ENCODE results near the gene TSHZ2. TPM values are rescaled to one million over a fixed set of nuclear protein-coding genes. Genes with fewer than 3 reads are reported as not detected.

TSHZ2 gene
- total RNA-seq, 1 donor from 2014 or later: 33.1 TPM

DNA sequence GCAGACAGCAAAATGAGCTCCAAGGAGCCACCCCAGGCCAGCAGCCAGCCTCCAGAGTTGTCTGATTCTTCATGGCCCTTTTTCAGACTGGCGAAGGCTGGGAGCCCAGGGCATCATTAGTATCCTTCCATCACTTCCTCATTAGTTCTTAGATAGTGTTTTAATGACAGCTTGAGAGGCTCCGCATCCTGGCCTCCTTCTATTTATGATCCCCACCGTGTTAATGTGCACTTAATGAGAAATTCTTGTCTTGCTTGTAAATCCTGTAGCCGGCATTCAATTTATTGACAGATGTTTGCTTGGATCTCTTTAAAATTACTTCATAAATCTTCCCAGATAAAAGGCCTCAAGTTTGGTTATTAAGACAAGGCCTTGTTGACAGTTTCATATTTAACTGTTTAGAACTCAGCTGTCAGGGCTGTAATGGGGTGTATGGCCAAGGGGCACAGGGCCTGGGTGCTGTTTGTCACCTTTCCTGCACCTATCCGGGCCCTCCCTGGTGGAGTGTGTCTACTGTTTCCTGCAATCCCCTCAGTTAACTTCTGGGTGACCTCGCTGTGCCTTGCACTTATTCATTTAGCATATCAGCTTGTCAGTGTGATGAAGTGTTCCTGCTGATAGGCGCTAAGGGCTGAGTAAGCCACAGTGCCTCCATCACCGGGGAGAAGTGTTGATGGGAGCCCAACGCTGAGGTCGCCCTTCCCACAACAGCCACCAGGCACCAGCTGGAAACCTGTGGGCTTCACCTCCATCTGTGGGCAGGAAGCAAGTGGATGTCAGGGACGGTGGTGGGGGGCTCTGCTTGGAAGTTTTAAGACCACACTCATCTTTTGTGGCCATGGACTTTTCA is 169.3 kb downstream of the TSHZ2 start:
- intact Hi-C loops (cut with DNase I): loop anchor here (1.0 kb wide), 1 partner anchor 42 kb away; no protein-coding TSS in a partner anchor
- ATAC-seq: no peak
- no peak for DNase-seq (ENCODE audit: low spot score)

DNA sequence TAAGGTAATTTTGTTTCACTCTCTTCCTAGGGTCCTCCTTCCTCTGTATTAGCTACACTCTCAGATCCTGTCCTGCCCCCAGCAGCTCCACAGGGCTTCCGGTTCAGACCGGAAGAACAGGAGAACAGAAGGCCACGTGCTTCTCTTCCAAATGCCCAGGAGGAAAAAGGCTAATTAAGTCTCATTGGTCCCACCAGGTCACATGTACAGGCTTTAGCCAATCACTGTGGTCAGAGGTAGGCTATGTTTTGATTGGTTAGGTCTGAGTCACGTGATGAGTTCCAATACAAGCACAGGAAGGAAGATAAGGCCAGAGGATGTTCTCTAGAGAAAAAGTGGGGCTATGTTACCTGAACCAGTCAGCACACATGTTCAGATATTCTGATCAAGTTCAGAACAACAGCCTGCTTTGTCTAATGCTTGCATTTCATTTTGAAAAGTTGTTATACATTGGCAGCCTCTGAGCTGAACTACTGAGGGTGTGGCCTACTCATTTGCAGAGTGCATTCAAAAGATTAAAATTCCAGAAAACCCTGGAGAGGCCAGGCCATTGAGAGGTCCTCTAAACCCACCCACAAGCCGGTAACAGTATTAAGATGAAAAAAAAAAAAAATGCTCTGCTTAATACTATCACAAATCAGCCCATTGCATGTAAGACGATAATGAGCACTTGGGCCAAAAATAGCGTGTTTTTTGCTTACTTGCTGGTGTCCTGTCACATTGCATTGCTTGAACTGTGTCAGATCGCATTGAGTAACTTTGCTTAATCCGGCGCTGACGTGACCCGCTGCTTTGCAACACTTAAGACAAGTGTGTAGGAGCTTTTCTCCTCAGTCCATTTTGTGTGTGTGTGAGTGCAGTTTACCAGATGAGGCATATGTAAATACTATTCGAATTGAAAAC is 170.3 kb downstream of the TSHZ2 start:
- intact Hi-C loops (cut with DNase I): no loop called here
- DNase-seq (ENCODE audit: low spot score): no peak
- ATAC-seq: peak; percentile 38

DNA sequence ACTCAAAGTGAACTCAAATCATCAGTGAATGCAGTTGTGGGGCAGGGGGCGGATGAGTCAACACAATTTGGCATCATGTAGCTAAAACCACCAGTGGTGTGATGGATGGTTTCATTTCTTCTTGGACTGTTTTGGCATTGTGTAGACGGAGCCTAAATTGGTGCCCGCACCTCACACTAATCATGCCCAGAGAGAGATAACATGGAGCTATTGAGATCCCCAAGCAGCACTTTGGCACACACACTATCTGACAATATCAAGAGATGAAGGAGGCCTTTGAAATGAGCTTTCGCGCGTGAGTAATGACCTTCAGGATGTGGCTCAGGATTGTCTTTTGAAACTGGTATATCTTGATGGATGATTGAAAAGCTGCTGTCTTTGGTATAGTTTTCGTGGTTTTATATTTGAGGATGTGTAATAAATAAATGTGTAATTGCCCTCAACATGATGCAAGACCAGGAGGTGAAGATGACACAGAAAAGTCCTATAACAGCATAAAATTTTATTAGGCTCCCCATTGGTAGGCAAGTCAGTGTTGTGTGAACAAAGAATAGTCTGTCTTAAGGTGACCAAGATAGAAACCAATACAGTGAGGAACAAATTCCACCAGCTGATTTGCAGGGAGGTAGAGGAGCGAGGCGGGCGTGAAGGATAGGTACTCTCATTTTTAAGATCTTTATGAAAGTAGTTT is 174.2 kb downstream of the TSHZ2 start:
- DNase-seq (ENCODE audit: low spot score) (no peak), ATAC-seq (no peak)
- intact Hi-C loops (cut with DNase I): no loop called here

DNA sequence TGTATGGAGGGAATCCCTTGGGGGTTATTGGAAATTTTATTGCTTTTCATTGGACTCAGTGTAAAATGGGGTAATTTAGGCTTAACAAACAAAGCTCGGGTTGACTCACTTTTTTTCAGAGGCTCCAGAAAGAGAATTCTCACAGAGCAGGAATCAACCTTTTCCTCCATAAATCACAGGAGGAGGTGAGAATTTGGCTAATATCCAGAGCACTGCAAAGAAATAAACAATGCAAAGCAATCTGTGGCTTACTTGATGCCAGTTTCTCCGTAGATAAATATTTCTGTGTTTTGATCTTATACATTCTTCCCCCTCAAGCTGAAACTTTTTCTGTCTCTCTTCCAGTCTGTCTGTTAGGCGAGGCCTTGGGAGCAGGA is 176.6 kb downstream of the TSHZ2 start:
- ATAC-seq (peak; percentile 20), DNase-seq (ENCODE audit: low spot score) (no peak)
- intact Hi-C loops (cut with DNase I): no loop called here

DNA sequence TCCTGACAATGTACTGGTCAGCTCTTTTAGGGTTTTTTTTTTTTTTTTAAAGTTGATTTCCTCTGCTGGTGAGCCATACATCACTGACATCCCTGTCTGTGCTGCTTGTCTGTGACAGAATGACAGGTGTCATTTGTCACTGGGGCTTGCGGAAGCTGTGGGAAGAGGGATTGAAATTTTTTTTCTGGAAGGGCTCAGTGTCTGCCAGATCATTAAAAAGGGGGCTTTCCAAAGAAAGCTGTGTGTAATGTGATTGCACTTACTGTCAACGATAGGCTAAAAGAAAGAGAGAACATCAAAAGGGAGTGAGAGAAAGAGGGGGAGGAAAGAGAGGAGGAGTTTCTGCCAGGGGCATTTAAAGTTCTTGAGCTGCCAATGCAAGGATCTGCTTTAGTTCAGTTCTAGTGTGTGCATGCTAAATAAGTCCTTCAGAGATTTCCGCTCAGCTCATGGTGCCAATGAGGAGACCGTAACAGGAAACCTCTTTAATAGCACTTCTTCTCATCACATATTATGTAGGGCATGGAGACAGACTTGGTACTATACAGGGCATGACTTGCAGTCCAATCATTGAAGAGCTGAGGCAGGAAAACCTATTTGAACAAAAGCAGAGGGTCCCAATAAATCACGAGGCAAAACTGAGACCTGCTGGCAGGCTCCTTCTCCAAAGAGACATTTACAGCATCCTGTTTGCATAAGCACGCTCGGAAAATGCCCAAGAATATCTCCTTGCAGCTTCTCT is 177.2 kb downstream of the TSHZ2 start:
- ATAC-seq: peak; percentile 66
- intact Hi-C loops (cut with DNase I): no loop called here
- DNase-seq (ENCODE audit: low spot score): no peak

DNA sequence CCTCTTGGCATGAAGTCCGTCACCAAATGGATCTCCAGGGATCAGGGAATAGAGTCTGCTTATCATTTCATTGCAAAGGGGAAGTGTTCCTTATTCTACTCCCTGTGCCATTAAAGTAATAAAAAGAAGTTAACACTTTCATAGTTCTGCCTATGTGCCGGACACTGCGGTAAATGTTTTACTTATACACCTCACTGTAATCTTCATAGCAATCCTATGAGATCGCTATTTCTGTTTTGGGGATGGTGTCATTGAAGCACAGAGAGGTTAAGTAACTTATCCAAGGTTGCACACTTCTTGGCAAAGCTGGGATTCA is 177.7 kb downstream of the TSHZ2 start:
- intact Hi-C loops (cut with DNase I): no loop called here
- no peak for DNase-seq (ENCODE audit: low spot score)
- ATAC-seq: no peak

DNA sequence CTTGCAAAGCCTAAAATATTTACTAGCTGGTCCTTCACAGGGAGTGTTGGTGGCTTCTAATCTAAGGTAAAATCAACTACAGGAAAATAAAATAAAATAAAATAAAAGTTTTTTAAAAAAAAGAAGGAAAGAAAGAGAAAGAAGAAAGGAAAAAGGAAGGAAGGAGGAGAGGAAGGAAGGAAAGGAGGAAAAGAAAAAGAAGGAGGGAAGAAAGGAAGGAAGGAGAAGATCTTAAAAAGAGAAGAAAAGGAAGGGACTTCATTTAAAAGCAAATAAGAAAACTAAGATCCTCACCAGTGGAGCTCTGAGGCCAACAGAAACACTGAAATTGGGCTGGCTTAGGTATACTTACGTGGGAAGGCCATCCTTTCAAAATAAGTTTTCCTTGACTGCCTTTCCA is 178.4 kb downstream of the TSHZ2 start:
- DNase-seq (ENCODE audit: low spot score) (no peak), ATAC-seq (no peak)
- intact Hi-C loops (cut with DNase I): no loop called here

DNA sequence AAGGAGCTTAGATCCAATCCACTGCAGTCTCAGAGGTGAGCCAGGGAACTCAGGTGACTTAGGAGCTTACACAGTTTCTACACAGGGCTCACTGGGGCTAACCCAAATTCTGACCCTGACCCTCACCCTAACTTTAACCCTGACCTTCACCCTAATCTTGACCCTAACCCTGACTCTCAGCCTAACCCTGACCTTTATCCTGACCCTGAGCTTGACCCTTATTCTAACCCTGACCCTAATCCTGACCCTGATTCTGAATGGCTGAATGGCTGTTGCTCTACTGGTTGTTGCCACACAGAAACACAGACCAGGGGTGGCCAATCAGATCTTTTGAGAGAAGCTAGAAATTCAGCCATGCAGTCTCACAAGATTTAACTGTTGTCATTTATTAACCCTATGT is 180.1 kb downstream of the TSHZ2 start:
- DNase-seq (ENCODE audit: low spot score) (no peak), ATAC-seq (no peak)
- intact Hi-C loops (cut with DNase I): no loop called here

DNA sequence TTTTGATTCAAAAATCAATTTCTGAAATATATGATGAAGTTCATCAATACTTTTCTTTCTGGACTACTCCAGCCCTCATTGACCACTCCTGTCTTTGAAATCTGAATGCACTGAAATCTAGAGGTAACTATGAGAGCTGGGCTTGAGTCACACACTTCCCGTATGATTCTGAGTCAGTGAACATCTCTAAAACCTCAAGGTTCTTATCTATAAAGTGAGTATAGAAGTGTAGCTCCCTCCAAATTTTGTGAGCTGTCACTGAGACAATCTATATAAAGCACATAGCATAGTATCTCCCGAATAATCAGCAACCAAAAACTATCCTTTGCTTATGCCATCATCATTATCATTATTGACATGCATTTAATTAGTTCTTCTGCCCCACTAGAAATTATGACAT is 182.4 kb downstream of the TSHZ2 start:
- DNase-seq (ENCODE audit: low spot score) (no peak), ATAC-seq (no peak)
- intact Hi-C loops (cut with DNase I): no loop called here

DNA sequence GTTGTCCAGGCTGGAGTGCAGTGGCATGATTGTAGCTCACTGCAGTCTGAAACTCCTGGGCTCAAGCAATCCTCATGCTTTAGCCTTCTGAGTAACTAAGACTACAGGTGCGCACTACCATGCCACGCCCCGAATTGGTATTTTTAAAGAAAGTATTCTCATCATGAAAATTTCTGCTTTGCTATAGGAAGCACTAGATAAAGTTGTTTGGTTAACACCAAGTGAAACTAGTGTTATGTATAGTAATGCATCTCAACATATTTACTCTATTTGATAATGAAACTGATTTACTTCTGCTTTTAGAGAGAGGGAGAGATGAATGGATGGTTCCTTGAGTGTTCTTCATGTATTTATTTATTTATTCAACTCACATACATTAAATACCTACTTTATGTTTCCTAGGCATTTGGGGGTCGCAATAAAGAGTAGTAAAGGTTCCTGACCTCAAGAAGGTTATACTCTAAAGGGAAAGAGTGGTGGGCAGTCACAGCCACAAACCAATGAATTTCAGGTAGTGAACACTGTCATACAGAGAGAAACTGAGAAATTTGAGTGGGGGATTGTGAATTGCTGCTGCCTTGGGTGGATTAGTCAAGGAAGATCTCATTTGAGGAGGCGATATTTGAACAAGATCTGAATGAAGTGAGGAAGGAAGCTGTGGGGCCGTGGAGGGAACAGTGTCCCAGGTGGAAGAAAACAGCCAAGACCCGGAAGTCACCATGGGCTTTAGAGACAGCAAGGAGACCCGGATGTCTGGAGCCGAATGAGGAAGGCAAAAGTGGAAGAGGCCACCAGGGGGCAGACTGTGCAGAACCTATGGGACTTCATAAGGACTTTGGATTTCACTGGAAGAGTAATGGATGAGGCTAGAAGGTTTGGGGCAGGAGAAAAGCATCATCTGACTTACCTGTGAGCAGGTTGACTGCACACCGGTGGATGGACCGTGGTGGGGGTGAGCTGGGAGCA is 185.6 kb downstream of the TSHZ2 start:
- intact Hi-C loops (cut with DNase I): no loop called here
- ATAC-seq: no peak
- no peak for DNase-seq (ENCODE audit: low spot score)

DNA sequence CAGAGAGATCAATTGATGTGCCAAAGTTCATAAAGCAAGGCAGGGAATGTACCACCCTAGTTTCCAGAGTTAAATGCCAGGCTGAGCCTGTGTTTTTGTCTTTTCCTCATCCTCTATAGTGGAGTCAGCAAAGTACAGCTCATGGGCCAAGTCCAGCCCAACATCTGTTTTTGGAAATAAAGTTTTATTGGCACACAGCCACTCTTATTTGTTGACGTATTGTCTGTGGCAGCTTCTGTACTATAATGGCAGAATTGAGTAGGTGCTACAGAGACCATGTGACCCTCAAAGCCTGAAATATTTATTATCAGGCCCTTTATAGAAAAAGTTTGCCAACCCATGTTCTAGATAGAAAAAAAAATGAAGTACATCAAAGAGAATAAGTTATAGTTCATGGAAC is 187.0 kb downstream of the TSHZ2 start:
- intact Hi-C loops (cut with DNase I): no loop called here
- DNase-seq (ENCODE audit: low spot score) (no peak), ATAC-seq (no peak)

DNA sequence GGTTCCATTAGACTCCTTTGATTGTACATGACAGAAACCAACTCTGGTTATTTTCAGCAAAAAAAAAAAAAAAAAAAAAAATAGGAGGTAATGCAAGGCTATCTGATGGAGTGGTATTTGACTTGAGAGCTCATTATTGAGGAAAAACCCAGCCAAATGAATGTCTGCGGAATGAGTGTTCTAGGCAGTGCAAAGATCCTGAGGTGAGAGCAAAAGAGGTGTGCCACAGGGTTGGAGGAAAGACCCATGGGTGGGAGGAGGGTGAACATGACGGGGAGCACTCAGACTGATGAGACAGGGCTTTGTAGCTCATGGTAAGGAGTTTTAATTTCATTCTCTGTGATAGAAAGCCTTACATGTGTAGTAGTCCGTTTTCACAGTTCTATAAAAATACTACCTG is 188.9 kb downstream of the TSHZ2 start:
- ATAC-seq: no peak
- intact Hi-C loops (cut with DNase I): no loop called here
- DNase-seq (ENCODE audit: low spot score): no peak

DNA sequence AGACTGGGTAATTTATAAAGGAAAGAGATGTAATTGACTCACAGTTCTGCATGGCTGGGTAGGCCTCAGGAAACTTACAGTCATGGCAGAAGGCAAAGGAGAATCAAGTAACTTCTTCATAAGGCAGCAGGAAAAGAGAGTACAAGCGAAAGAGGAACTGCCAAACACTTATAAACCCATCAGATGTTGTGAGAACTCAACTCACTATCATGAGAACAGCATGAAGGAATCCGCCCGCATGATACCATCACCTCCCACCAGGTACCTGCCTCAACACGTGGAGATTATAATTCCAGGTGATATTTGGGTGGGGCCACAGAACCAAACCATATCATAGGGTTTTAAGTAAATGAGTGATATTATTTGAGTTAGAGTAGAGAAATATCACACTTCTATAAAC is 189.3 kb downstream of the TSHZ2 start:
- ATAC-seq: no peak
- no peak for DNase-seq (ENCODE audit: low spot score)
- intact Hi-C loops (cut with DNase I): no loop called here

DNA sequence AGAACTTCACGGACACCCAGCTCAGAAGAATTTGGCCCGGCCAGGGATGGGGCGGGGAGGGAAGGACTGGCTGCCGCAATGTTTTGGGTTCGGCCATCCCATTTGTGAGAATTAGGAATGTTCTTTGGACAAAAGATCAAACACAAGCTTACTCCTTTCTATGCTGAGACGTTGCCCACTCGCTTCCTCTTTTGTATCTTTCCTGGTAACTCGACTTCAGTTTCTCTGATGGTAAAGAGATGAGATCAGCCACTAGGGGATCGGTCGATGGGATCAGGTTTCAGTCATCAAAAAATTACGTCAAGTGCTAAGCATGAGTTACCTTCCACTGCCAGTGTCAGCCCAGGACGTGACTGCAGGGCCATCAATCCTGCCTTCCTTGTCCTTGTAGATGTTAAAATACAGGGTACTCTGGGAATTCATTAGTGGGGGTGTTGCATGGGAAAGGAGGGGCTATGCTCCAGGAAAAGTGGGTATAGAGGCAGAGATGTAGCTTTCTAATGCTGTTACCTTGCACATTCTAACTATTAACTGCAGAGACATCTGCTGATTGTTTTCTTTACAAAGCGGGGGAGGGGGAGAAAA is 190.2 kb downstream of the TSHZ2 start:
- intact Hi-C loops (cut with DNase I): no loop called here
- ATAC-seq: peak; percentile 93
- DNase-seq (ENCODE audit: low spot score): peak; percentile 69

DNA sequence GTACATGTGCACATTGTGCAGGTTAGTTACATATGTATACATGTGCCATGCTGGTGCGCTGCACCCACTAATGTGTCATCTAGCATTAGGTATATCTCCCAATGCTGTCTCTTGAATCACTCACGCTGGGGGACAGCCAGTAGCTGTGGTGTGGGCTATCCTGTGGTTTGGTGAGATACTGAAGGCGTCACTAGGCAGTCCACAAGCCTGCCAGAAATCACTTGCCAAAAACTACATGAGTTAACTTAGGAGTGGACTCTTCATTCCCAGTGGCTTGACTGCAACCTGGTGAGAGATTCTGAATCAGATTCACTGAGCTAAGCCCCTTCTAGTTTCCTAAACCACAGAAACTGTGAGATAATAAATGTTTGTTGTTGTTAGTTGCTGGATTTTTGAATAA is 191.3 kb downstream of the TSHZ2 start:
- DNase-seq (ENCODE audit: low spot score) (no peak), ATAC-seq (peak; percentile 86)
- intact Hi-C loops (cut with DNase I): no loop called here

DNA sequence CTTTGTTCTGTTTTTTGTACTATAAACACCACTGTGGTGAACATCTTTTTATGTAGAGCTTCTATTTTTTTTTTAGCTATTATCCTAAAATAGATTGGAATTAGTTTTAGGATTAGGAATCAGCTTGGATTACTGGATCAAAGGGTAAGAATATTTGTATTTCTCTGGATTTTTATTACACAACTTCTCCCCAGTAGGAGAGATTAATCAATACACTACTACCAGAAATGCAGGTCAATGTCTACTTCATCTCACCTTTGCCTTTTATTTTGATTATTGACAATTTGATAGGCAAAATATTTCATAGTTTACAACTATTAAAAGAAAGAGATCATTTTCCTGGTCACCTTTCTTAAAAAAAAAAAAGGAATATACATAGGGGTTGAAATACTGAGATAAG is 191.9 kb downstream of the TSHZ2 start:
- intact Hi-C loops (cut with DNase I): no loop called here
- no peak for ATAC-seq

DNA sequence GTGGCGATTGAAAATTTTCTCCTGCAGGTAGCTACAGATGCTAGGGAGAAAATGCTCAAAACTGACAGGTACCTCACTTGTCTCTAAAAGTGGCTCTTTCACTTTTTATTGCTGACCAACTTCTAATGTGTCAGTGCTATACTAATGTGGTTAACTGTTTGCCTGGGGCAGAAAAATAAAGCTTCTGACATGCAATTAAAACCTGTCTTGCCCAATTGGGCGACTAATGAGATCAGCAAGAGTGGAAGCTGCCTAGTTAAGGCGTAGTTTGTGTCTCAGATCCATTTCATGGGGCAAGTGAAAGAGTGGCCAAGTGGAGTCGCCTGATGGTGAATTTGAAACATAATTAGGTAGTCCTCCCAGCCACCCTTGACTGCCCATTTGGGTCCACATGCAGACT is 193.3 kb downstream of the TSHZ2 start:
- DNase-seq (ENCODE audit: low spot score): no peak
- intact Hi-C loops (cut with DNase I): no loop called here
- ATAC-seq: no peak

More for the DNA sequence above, 191.9 kb downstream of the TSHZ2 start:
- DNase-seq (ENCODE audit: low spot score): no peak

DNA sequence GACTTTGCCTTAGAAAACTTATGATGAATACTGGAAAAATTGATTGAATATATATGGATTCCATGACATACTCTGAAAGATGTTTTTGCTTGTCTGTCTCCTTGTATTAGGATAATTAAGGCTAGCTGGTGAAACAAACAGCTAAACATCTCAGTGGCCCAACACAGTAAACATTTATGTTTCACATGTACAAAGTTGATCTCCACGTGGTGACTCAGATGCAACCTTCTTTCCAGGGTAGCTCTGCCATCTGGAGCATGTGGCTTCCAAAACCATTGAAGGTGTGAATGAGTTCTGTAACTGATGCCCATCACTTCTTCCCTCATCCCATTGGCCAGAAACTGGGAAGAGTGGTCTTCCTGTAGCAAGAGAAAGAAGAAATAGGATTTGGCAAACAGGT is 196.3 kb downstream of the TSHZ2 start:
- intact Hi-C loops (cut with DNase I): no loop called here
- no peak for ATAC-seq
- DNase-seq (ENCODE audit: low spot score): no peak
